Measurements from ENCODE around the gene PDE11A.

- TF ChIP-seq CTCF (IDR thresholded peaks at IDR 0.05 in 8 of 11, conservative IDR thresholded peaks at IDR 0.05 in 3 of 11): no peak
- no peak for TF ChIP-seq POLR2A (IDR thresholded peaks at IDR 0.05)
These were observed 480.2 kb downstream of the PDE11A start for GRCh38 chr2:177592397-177592796.
